HEK293T (cell line): ENCODE measurements around the gene PON3.

Experiments used
- ARNT ChIP-seq: fragments of 450-650 bp; IDR thresholded peaks from 2 replicates; pipeline ENCODE4 v1.6.1; 2017; ENCODE audit warnings: mild to moderate bottlenecking
- ELF4 ChIP-seq: fragments of 450-650 bp; IDR thresholded peaks from 2 replicates; pipeline ENCODE4 v1.6.1; 2017; ENCODE audit warnings: antibody characterized with exemption
- FOXA1 ChIP-seq: fragments of 450-650 bp; IDR thresholded peaks from 2 replicates; pipeline ENCODE4 v1.6.1; 2016; ENCODE audit warnings: mild to moderate bottlenecking
- FOXM1 ChIP-seq: fragments of 450-650 bp; IDR thresholded peaks from 2 replicates; pipeline ENCODE4 v1.6.1; 2017; ENCODE audit warnings: mild to moderate bottlenecking, borderline replicate concordance
- HDGF ChIP-seq: fragments of 450-650 bp; IDR thresholded peaks from 2 replicates; pipeline ENCODE4 v1.6.1; 2017; ENCODE audit warnings: antibody characterized with exemption, borderline replicate concordance
- L3MBTL2 ChIP-seq: fragments of 450-650 bp; conservative IDR thresholded peaks from 2 replicates; pipeline ENCODE4 v1.6.1; 2016; ENCODE audit warnings: mild to moderate bottlenecking
- SP1 ChIP-seq: fragments of 450-650 bp; IDR thresholded peaks from 2 replicates; pipeline ENCODE4 v1.6.1; 2017
- ZNF384 ChIP-seq: fragments of 450-650 bp; IDR thresholded peaks from 2 replicates; pipeline ENCODE4 v1.6.1; 2016

DNA sequence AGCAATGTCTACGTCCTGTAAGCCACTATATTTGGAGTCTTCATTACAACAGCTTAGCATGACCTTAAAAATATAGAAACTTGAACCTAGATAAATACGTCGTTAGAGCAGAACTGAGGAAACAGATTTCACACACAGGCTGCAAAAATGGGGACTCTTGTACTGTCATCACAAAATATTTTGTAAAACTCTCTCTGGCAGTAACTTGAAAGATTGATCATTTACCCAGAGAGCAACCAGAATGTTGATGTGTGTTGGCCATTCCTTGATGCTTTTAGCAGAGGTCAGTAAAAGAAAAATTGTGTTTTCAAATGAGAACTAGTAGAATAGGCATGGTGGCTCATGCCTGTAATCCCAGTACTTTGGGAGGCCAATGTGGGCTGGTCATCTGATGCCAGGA lies 57.3 kb downstream of the PON3 start:
- TF ChIP-seq FOXM1 (no peak), ELF4 (no peak), SP1 (no peak), L3MBTL2 (no peak), ARNT (no peak), ZNF384 (no peak), HDGF (no peak), FOXA1 (no peak)
